Mesothelial cell of epicardium (in vitro differentiated cells): ENCODE results near the gene PDGFD. TPM values are rescaled to one million over a fixed set of nuclear protein-coding genes. Genes with fewer than 3 reads are reported as not detected.

Source experiments
- DNase-seq, 2 experiments: peaks; one replicate each; pipeline ENCODE4 v3.0.0; 2021; ENCODE audit warnings: low spot score in 2 of 2; ENCODE audit not compliant: unreplicated experiment in 2 of 2
- H3K27ac Mint-ChIP-seq: 2 replicates; pipeline ENCODE4 v1.8.0; 2021; ENCODE audit warnings: mixed read lengths
- H3K27me3 Mint-ChIP-seq: 2 replicates; pipeline ENCODE4 v1.8.0; 2021; ENCODE audit warnings: low read depth, mixed read lengths
- H3K36me3 Mint-ChIP-seq: 2 replicates; pipeline ENCODE4 v1.8.0; 2021; ENCODE audit warnings: mixed read lengths
- H3K4me1 Mint-ChIP-seq: 2 replicates; pipeline ENCODE4 v1.8.0; 2021; ENCODE audit warnings: mixed read lengths
- H3K4me3 Mint-ChIP-seq: 2 replicates; pipeline ENCODE4 v1.8.0; 2021; ENCODE audit warnings: mild to moderate bottlenecking, moderate library complexity, mixed read lengths
- H3K9me3 Mint-ChIP-seq: 2 replicates; pipeline ENCODE4 v1.8.0; 2021; ENCODE audit warnings: mixed read lengths
- total RNA-seq: library from RNA; stranded (reverse); gene quantifications from 3 replicates; pipeline ENCODE4 v1.2.1, GENCODE V29; 2021
- TF ChIP-seq, protein P1 (sequence below): fragments of 200-600 bp; sonication (generic); IDR thresholded peaks from one replicate; pipeline ENCODE4 v1.5.0; 2021; ENCODE audit warnings: antibody characterized with exemption; ENCODE audit not compliant: unreplicated experiment

PDGFD gene
- total RNA-seq, 1 donor from 2014 or later, result 29.1 TPM

DNA sequence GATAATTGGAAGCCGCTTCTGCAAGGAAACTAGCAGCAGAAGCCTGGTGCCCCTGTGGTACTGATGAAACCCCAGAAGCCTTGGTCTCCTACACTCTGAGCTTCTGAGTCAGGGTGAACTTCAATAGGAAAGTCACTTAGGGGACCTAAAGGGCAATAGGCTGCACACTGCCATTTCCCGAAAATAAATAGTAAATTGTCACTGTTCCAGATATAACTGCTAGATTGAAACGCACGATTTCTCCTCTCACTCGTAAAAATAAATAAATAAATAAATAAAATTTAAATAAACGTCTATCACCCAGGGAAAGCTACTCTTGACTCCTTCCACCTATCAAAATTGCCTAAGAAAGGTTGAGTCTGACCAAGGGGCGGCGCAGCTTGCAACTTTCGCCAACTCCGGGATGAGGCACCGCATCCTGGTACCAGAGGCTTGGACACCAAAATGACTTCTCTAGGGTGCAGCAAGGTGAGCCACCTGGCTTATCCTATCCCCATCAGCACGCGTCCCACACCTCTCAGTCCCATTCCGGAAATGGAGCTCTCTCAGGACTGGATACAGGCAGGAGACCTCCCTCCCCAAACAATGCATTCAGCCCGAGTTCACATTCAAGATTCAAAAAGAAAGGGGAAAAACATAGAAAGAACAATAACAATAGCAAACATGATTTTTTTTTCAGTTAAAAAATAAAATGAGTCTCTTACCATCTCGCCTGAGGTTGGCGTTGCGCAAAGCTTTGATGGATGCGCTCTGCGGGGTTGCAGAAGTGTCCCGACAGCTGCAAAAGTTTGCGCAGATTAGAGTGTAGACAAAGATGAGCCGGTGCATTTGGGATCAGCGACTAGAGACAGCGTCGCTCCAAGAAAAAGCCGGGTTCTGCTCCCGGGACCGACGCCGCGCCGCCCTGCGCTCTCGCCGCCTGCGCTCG, 583 bp downstream of the PDGFD start:
- DNase-seq, result peak in 1 of 2 experiments; percentile 44
- TF ChIP-seq, protein P1, sequence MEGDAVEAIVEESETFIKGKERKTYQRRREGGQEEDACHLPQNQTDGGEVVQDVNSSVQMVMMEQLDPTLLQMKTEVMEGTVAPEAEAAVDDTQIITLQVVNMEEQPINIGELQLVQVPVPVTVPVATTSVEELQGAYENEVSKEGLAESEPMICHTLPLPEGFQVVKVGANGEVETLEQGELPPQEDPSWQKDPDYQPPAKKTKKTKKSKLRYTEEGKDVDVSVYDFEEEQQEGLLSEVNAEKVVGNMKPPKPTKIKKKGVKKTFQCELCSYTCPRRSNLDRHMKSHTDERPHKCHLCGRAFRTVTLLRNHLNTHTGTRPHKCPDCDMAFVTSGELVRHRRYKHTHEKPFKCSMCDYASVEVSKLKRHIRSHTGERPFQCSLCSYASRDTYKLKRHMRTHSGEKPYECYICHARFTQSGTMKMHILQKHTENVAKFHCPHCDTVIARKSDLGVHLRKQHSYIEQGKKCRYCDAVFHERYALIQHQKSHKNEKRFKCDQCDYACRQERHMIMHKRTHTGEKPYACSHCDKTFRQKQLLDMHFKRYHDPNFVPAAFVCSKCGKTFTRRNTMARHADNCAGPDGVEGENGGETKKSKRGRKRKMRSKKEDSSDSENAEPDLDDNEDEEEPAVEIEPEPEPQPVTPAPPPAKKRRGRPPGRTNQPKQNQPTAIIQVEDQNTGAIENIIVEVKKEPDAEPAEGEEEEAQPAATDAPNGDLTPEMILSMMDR, result no peak
- Mint-ChIP-seq H3K36me3 (no peaks in the 10 kb centered on the region), H3K4me1 (peaks cover 16% of the 10 kb centered on the region), H3K27ac (peak overlapping the region; percentile 80), H3K4me3 (peak overlapping the region; percentile 93), H3K9me3 (no peaks in the 10 kb centered on the region), H3K27me3 (no peaks in the 10 kb centered on the region)

DNA sequence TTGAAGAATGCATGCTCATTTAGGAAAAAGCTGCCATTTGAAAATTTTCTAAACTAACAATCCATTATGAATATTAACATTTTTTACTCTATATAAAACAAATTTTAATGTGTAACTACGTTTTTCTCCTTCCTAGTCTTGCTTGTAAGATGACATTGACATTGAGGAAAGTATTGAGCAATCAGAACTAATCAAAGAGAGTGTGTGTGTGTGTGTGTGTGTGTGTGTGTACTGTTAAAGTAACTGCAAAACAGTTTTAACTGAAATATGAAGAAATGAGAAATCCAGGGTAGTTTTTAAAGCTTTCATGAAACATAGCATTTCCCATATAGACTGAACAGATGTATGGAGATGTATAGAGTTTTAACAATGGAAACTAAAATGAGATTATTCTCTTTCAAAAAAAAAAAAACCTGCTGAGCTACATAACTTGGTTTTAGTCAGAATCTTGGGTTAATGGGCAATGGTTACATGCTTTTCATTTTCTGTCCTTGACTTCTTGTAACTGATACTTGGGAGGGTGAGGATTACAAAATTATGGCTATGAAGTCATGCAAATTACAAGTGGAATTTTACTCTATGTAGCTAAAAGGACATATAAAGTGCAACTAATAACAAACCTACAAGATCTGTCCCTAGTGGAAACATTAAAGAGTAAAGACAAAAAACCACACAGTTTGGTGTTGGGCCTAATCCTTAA, 2.0 kb downstream of the PDGFD start:
- H3K27ac Mint-ChIP-seq, result no peak overlapping the region
- no peak for DNase-seq
- H3K36me3 Mint-ChIP-seq, result no peaks in the 10 kb centered on the region
- peaks cover 17% of the 10 kb centered on the region for H3K4me1 Mint-ChIP-seq
- no peaks in the 10 kb centered on the region for H3K27me3 Mint-ChIP-seq
- H3K9me3 Mint-ChIP-seq, result no peaks in the 10 kb centered on the region
- peak overlapping the region; percentile 93 for H3K4me3 Mint-ChIP-seq
- TF ChIP-seq, protein P1, result no peak

DNA sequence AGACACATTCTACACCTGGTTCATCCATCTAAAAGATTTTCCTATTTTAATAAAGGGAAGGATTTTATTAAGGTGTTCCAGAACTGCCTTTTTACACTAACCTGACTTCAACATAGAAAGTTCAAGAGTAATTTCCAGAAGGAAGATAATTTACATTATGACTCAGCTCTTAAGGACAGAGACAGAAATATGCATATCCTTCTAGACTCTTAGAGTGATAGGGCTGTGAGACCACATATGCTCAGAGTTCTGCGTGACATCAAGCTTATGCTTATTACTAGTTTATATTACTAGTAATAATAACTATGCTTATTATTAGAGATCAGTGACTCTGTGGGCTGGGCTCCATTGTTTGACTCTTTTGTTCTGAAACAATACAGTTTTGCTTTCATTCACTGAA, 4.6 kb downstream of the PDGFD start:
- Mint-ChIP-seq H3K27me3 (no peaks in the 10 kb centered on the region), H3K4me1 (peaks cover 30% of the 10 kb centered on the region), H3K4me3 (no peak overlapping the region), H3K27ac (no peak overlapping the region), H3K9me3 (no peaks in the 10 kb centered on the region), H3K36me3 (no peaks in the 10 kb centered on the region)
- no peak for DNase-seq
- TF ChIP-seq, protein P1, result no peak

DNA sequence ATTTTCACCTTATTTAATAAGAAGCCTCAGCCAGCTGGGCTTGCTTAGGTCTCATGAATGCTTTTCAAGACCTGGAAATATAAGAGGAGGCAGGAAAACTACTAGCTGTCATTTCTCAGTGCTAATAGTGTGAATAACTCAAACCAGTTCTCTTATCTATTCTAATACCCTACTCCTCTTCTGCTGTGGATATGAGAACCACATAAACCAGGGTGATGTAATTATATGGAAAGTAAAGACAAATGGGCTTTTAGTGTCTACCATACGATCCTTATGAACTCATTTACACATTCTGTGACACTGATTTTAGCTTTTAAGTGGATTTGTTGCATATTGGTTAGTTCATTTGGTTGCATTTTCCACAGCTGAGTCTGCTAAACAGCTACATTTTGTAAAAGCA, 8.6 kb downstream of the PDGFD start:
- Mint-ChIP-seq H3K9me3 (peaks cover 8% of the 10 kb centered on the region), H3K27ac (no peak overlapping the region), H3K36me3 (peaks cover 3% of the 10 kb centered on the region), H3K4me3 (no peak overlapping the region), H3K27me3 (no peaks in the 10 kb centered on the region), H3K4me1 (peaks cover 27% of the 10 kb centered on the region)
- TF ChIP-seq, protein P1, result no peak
- no peak for DNase-seq

DNA sequence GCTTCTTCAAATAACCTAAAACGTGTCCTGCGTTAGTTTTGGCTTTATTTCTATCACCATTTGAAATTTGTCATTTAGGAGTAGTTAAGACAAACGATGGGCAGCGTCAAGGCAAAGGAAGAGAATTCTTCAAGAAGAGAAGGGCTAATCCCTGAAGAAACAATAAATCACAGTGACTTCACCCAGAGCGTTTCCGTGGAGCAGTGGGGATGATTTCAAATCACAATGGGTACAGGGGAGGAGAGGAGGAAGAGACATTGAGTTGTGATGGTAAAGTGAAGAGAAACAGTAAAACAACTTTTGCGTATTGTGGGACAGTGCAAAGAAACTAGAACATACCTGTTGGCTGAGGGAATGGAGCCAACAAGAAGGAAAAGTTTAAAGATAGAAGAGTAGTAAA, 9.7 kb downstream of the PDGFD start:
- H3K36me3 Mint-ChIP-seq, result peaks cover 3% of the 10 kb centered on the region
- H3K27ac Mint-ChIP-seq, result no peak overlapping the region
- no peaks in the 10 kb centered on the region for H3K27me3 Mint-ChIP-seq
- TF ChIP-seq, protein P1, result no peak
- no peak overlapping the region for H3K4me3 Mint-ChIP-seq
- peaks cover 27% of the 10 kb centered on the region for H3K4me1 Mint-ChIP-seq
- no peak for DNase-seq
- H3K9me3 Mint-ChIP-seq, result peaks cover 9% of the 10 kb centered on the region
